HUES6 (cell line): Measurements from ENCODE around the gene TICAM2.

Experiments used
- H3K27ac ChIP-seq: 2 replicates; pipeline ENCODE4 v1.7.0; 2013; ENCODE audit warnings: low read depth, mild to moderate bottlenecking, low read length, inconsistent platforms
- H3K27me3 ChIP-seq: 2 replicates; pipeline ENCODE4 v1.6.1; 2013; ENCODE audit warnings: low read length; ENCODE audit not compliant: control insufficient read depth, insufficient read depth
- H3K36me3 ChIP-seq: 2 replicates; pipeline ENCODE4 v1.6.1; 2013; ENCODE audit warnings: low read length; ENCODE audit not compliant: control insufficient read depth, insufficient read depth
- H3K4me1 ChIP-seq: 2 replicates; pipeline ENCODE4 v1.6.1; 2013; ENCODE audit warnings: low read length; ENCODE audit not compliant: control insufficient read depth, insufficient read depth
- H3K4me3 ChIP-seq: 2 replicates; pipeline ENCODE4 v1.5.1; 2013; ENCODE audit warnings: low read depth, low read length
- H3K9ac ChIP-seq: one replicate; pipeline ENCODE4 v1.6.1; 2013; ENCODE audit warnings: mild to moderate bottlenecking, low read length
- H3K9me3 ChIP-seq: 2 replicates; pipeline ENCODE4 v1.6.1; 2013; ENCODE audit warnings: low read depth, low read length; ENCODE audit not compliant: control insufficient read depth, insufficient read depth

Gene TICAM2

GRCh38 chr5:115605436-115605835 lies 3.2 kb upstream of the TICAM2 start:
- Histone ChIP-seq H3K9me3 (no peaks in the 10 kb centered on the region), H3K36me3 (no peaks in the 10 kb centered on the region), H3K4me1 (peaks cover 21% of the 10 kb centered on the region), H3K27ac (no peak overlapping the region), H3K4me3 (no peak overlapping the region), H3K27me3 (no peaks in the 10 kb centered on the region), H3K9ac (no peak overlapping the region)

- Histone ChIP-seq H3K27me3 (no peaks in the 10 kb centered on the region), H3K4me3 (peak overlapping the region; percentile 63), H3K9ac (no peak overlapping the region)
These were observed 379 bp upstream of the TICAM2 start for GRCh38 chr5:115602591-115603125.

GRCh38 chr5:115600766-115601165 lies 1.5 kb downstream of the TICAM2 start:
- no peaks in the 10 kb centered on the region for H3K36me3 ChIP-seq
- no peak overlapping the region for H3K4me3 ChIP-seq
- no peak overlapping the region for H3K27ac ChIP-seq
- no peaks in the 10 kb centered on the region for H3K27me3 ChIP-seq
- H3K4me1 ChIP-seq: peaks cover 18% of the 10 kb centered on the region
- H3K9ac ChIP-seq: no peak overlapping the region
- H3K9me3 ChIP-seq: no peaks in the 10 kb centered on the region

More at GRCh38 chr5:115602591-115603125, 379 bp upstream of the TICAM2 start:
- H3K27ac ChIP-seq: no peak overlapping the region
- H3K9me3 ChIP-seq: no peaks in the 10 kb centered on the region
- H3K4me1 ChIP-seq: peaks cover 18% of the 10 kb centered on the region
- no peaks in the 10 kb centered on the region for H3K36me3 ChIP-seq

GRCh38 chr5:115599924-115600323 lies 2.4 kb downstream of the TICAM2 start:
- H3K9ac ChIP-seq: no peak overlapping the region

GRCh38 chr5:115599502-115599901 lies 2.8 kb downstream of the TICAM2 start:
- Histone ChIP-seq H3K27me3 (no peaks in the 10 kb centered on the region), H3K9me3 (no peaks in the 10 kb centered on the region), H3K36me3 (no peaks in the 10 kb centered on the region), H3K9ac (no peak overlapping the region), H3K4me3 (no peak overlapping the region), H3K27ac (no peak overlapping the region), H3K4me1 (peaks cover 18% of the 10 kb centered on the region)

More at GRCh38 chr5:115599924-115600323, 2.4 kb downstream of the TICAM2 start:
- Histone ChIP-seq H3K9me3 (no peaks in the 10 kb centered on the region), H3K36me3 (no peaks in the 10 kb centered on the region), H3K4me3 (no peak overlapping the region), H3K4me1 (peaks cover 18% of the 10 kb centered on the region), H3K27me3 (no peaks in the 10 kb centered on the region), H3K27ac (no peak overlapping the region)

- H3K4me3 ChIP-seq: no peak overlapping the region
- H3K9ac ChIP-seq: no peak overlapping the region
- peaks cover 2% of the 10 kb centered on the region; the same call in 1 of the 2 replicates for H3K4me1 ChIP-seq
These were observed 7.9 kb downstream of the TICAM2 start for GRCh38 chr5:115594128-115595047.

GRCh38 chr5:115589043-115589442 lies 13.2 kb downstream of the TICAM2 start:
- H3K36me3 ChIP-seq: no peaks in the 10 kb centered on the region
- H3K27ac ChIP-seq: no peak overlapping the region
- H3K9ac ChIP-seq: no peak overlapping the region

More at GRCh38 chr5:115594128-115595047, 7.9 kb downstream of the TICAM2 start:
- Histone ChIP-seq H3K27me3 (no peaks in the 10 kb centered on the region), H3K9me3 (no peaks in the 10 kb centered on the region), H3K27ac (no peak overlapping the region), H3K36me3 (no peaks in the 10 kb centered on the region)

GRCh38 chr5:115588640-115589039 lies 13.6 kb downstream of the TICAM2 start:
- Histone ChIP-seq H3K9me3 (no peaks in the 10 kb centered on the region), H3K27ac (no peak overlapping the region)

More at GRCh38 chr5:115589043-115589442, 13.2 kb downstream of the TICAM2 start:
- Histone ChIP-seq H3K4me1 (no peaks in the 10 kb centered on the region), H3K4me3 (no peak overlapping the region), H3K9me3 (no peaks in the 10 kb centered on the region), H3K27me3 (no peaks in the 10 kb centered on the region)

GRCh38 chr5:115586525-115587146 lies 15.6 kb downstream of the TICAM2 start:
- no peak overlapping the region for H3K4me3 ChIP-seq
- H3K27me3 ChIP-seq: no peaks in the 10 kb centered on the region
- no peak overlapping the region for H3K27ac ChIP-seq
- peaks cover 5% of the 10 kb centered on the region; the same call in 1 of the 2 replicates for H3K4me1 ChIP-seq
- no peaks in the 10 kb centered on the region for H3K36me3 ChIP-seq
- no peaks in the 10 kb centered on the region for H3K9me3 ChIP-seq
- H3K9ac ChIP-seq: no peak overlapping the region

More at GRCh38 chr5:115588640-115589039, 13.6 kb downstream of the TICAM2 start:
- Histone ChIP-seq H3K9ac (no peak overlapping the region), H3K36me3 (no peaks in the 10 kb centered on the region), H3K4me3 (no peak overlapping the region), H3K4me1 (peaks cover 1% of the 10 kb centered on the region; the same call in 1 of the 2 replicates), H3K27me3 (no peaks in the 10 kb centered on the region)

GRCh38 chr5:115585265-115585664 lies 17.0 kb downstream of the TICAM2 start:
- H3K9me3 ChIP-seq: no peaks in the 10 kb centered on the region
- no peaks in the 10 kb centered on the region for H3K36me3 ChIP-seq
- H3K27me3 ChIP-seq: no peaks in the 10 kb centered on the region
- no peak overlapping the region for H3K4me3 ChIP-seq
- no peak overlapping the region for H3K27ac ChIP-seq
- H3K9ac ChIP-seq: no peak overlapping the region
- peaks cover 5% of the 10 kb centered on the region; the same call in 1 of the 2 replicates for H3K4me1 ChIP-seq

- Histone ChIP-seq H3K27me3 (no peaks in the 10 kb centered on the region), H3K4me1 (peaks cover 5% of the 10 kb centered on the region; the same call in 1 of the 2 replicates), H3K36me3 (no peaks in the 10 kb centered on the region), H3K27ac (no peak overlapping the region), H3K4me3 (no peak overlapping the region), H3K9me3 (no peaks in the 10 kb centered on the region), H3K9ac (no peak overlapping the region)
These were observed 17.8 kb downstream of the TICAM2 start for GRCh38 chr5:115584501-115584900.
